WTC11 (cell line): ENCODE data around the gene SLCO4A1.

Source experiments
- CREB1 ChIP-seq: sonication (generic); formaldehyde crosslinking; IDR thresholded peaks from 2 replicates; pipeline ENCODE4 v1.8.0; 2023; ENCODE audit warnings: mild to moderate bottlenecking, missing genetic modification reagents
- CREM ChIP-seq: sonication (generic); formaldehyde crosslinking; IDR thresholded peaks from 2 replicates; pipeline ENCODE4 v1.8.1; 2022; ENCODE audit warnings: mild to moderate bottlenecking, missing genetic modification reagents, moderate library complexity
- ZNF416 ChIP-seq: fragments of 250-450 bp; sonication (Bioruptor Pico); IDR thresholded peaks from 2 replicates; pipeline ENCODE4 v1.9.0; 2021; ENCODE audit warnings: mild to moderate bottlenecking, inconsistent platforms
- TF ChIP-seq, protein P1 (sequence below): fragments of 200-600 bp; IDR thresholded peaks from 2 replicates; pipeline ENCODE4 v1.8.0; 2022; ENCODE audit warnings: antibody characterized with exemption

DNA sequence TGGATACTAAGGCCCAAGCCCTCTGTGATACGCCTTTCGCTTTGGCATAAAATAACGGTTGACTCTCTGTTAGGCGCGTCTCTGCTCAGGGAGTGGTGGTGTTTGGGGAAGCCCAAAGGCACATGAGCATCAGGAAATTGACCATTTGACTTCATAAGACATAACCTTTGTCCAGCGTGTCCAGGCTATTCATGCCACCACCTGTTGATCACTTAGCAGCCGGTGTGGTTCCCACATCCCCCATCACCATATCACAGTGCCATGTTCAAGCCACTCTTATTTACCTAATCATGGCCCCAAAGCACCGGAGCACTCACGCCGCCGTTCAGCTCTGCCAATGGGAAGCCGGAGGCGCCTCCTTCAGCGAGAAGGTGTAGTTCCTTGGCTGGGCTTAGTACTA, 27.9 kb downstream of the SLCO4A1 start:
- TF ChIP-seq CREM (CRISPR knock-in tag), result no peak
- no peak for TF ChIP-seq CREB1 (CRISPR knock-in tag)
- TF ChIP-seq ZNF416 (CRISPR knock-in tag), result no peak
- TF ChIP-seq, protein P1, sequence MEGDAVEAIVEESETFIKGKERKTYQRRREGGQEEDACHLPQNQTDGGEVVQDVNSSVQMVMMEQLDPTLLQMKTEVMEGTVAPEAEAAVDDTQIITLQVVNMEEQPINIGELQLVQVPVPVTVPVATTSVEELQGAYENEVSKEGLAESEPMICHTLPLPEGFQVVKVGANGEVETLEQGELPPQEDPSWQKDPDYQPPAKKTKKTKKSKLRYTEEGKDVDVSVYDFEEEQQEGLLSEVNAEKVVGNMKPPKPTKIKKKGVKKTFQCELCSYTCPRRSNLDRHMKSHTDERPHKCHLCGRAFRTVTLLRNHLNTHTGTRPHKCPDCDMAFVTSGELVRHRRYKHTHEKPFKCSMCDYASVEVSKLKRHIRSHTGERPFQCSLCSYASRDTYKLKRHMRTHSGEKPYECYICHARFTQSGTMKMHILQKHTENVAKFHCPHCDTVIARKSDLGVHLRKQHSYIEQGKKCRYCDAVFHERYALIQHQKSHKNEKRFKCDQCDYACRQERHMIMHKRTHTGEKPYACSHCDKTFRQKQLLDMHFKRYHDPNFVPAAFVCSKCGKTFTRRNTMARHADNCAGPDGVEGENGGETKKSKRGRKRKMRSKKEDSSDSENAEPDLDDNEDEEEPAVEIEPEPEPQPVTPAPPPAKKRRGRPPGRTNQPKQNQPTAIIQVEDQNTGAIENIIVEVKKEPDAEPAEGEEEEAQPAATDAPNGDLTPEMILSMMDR, result no peak
